T-helper 2 cell treated with Interferon-gamma antibody and Interleukin-4, amounts not matched to agents 5 μg/mL and 100 μg/mL, for 36 hours (primary cell): ENCODE data around the gene DRC7.

Source experiments
- DNase-seq: peaks from one replicate; pipeline ENCODE4 v3.0.0; 2021; ENCODE audit warnings: low spot score
- H3K27ac Mint-ChIP-seq: one replicate; pipeline ENCODE4 v1.8.0; 2021; ENCODE audit warnings: mild to moderate bottlenecking, mixed read lengths
- H3K27me3 Mint-ChIP-seq: one replicate; pipeline ENCODE4 v1.8.0; 2021; ENCODE audit warnings: low read depth, mixed read lengths
- H3K36me3 Mint-ChIP-seq: one replicate; pipeline ENCODE4 v1.8.0; 2021; ENCODE audit warnings: low read depth, mixed read lengths
- H3K4me1 Mint-ChIP-seq: one replicate; pipeline ENCODE4 v1.8.0; 2021; ENCODE audit warnings: low read depth, mixed read lengths
- H3K4me3 Mint-ChIP-seq: one replicate; pipeline ENCODE4 v1.8.0; 2022; ENCODE audit warnings: mild to moderate bottlenecking, moderate library complexity, mixed read lengths
- H3K9me3 Mint-ChIP-seq: one replicate; pipeline ENCODE4 v1.8.0; 2021; ENCODE audit warnings: mixed read lengths

The DRC7 gene

GRCh38 chr16:57694725-57695679 is at the start of gene DRC7:
Gene DRC7, plus strand, starts transcription at chr16:57694806. Its CDS starts 3,144 bp downstream, at chr16:57697950.
- H3K4me3 Mint-ChIP-seq = no peak within 1 kb of the TSS
- peaks cover 8% of the 10 kb centered on the region for H3K27me3 Mint-ChIP-seq
- H3K4me1 Mint-ChIP-seq = peaks cover 13% of the 10 kb centered on the region
- no peaks in the 10 kb centered on the region for H3K9me3 Mint-ChIP-seq
- H3K27ac Mint-ChIP-seq = peak within 1 kb of the TSS; percentile 47
- H3K36me3 Mint-ChIP-seq = no peaks in the 10 kb centered on the region
- DNase-seq = no peak

GRCh38 chr16:57645169-57645568 is 49.4 kb upstream of the DRC7 start:
- Mint-ChIP-seq H3K27me3 (peaks cover 7% of the 10 kb centered on the region), H3K9me3 (no peaks in the 10 kb centered on the region), H3K4me1 (peaks cover 24% of the 10 kb centered on the region), H3K27ac (no peak overlapping the region), H3K36me3 (no peaks in the 10 kb centered on the region), H3K4me3 (no peak overlapping the region)
- no peak for DNase-seq

- DNase-seq = no peak
- H3K4me3 Mint-ChIP-seq = no peak overlapping the region
- H3K4me1 Mint-ChIP-seq = peaks cover 24% of the 10 kb centered on the region
- H3K27ac Mint-ChIP-seq = peak overlapping the region; percentile 26
- H3K27me3 Mint-ChIP-seq = peaks cover under 1% of the 10 kb centered on the region
- no peaks in the 10 kb centered on the region for H3K36me3 Mint-ChIP-seq
- no peaks in the 10 kb centered on the region for H3K9me3 Mint-ChIP-seq
These were observed 48.8 kb upstream of the DRC7 start for GRCh38 chr16:57645691-57646387.

- H3K27ac Mint-ChIP-seq = no peak overlapping the region
- DNase-seq = no peak
- peaks cover 25% of the 10 kb centered on the region for H3K4me1 Mint-ChIP-seq
- no peaks in the 10 kb centered on the region for H3K36me3 Mint-ChIP-seq
- H3K27me3 Mint-ChIP-seq = no peaks in the 10 kb centered on the region
- H3K4me3 Mint-ChIP-seq = no peak overlapping the region
- no peaks in the 10 kb centered on the region for H3K9me3 Mint-ChIP-seq
These were observed 48.1 kb upstream of the DRC7 start for GRCh38 chr16:57646388-57647039.

GRCh38 chr16:57647136-57647875 is 47.3 kb upstream of the DRC7 start:
- H3K27ac Mint-ChIP-seq = peak overlapping the region; percentile 48
- no peaks in the 10 kb centered on the region for H3K27me3 Mint-ChIP-seq
- no peak overlapping the region for H3K4me3 Mint-ChIP-seq
- no peaks in the 10 kb centered on the region for H3K36me3 Mint-ChIP-seq
- H3K9me3 Mint-ChIP-seq = no peaks in the 10 kb centered on the region
- peaks cover 31% of the 10 kb centered on the region for H3K4me1 Mint-ChIP-seq
- no peak for DNase-seq

GRCh38 chr16:57648125-57648524 is 46.5 kb upstream of the DRC7 start:
- no peak for DNase-seq
- Mint-ChIP-seq H3K27ac (peak overlapping the region; percentile 48), H3K4me3 (no peak overlapping the region), H3K9me3 (no peaks in the 10 kb centered on the region), H3K36me3 (no peaks in the 10 kb centered on the region), H3K4me1 (peaks cover 31% of the 10 kb centered on the region), H3K27me3 (no peaks in the 10 kb centered on the region)

- Mint-ChIP-seq H3K36me3 (no peaks in the 10 kb centered on the region), H3K27ac (no peak overlapping the region), H3K9me3 (no peaks in the 10 kb centered on the region), H3K27me3 (no peaks in the 10 kb centered on the region), H3K4me3 (no peak overlapping the region), H3K4me1 (peaks cover 31% of the 10 kb centered on the region)
- peak; percentile 79 for DNase-seq
These were observed 45.8 kb upstream of the DRC7 start for GRCh38 chr16:57648581-57649442.

GRCh38 chr16:57649443-57649751 is 45.2 kb upstream of the DRC7 start:
- no peak for DNase-seq
- Mint-ChIP-seq H3K4me3 (no peak overlapping the region), H3K4me1 (peaks cover 31% of the 10 kb centered on the region), H3K27me3 (no peaks in the 10 kb centered on the region), H3K27ac (no peak overlapping the region), H3K36me3 (no peaks in the 10 kb centered on the region), H3K9me3 (no peaks in the 10 kb centered on the region)

- Mint-ChIP-seq H3K27ac (no peak overlapping the region), H3K4me3 (no peak overlapping the region), H3K36me3 (no peaks in the 10 kb centered on the region), H3K4me1 (peaks cover 31% of the 10 kb centered on the region), H3K27me3 (no peaks in the 10 kb centered on the region), H3K9me3 (no peaks in the 10 kb centered on the region)
- no peak for DNase-seq
These were observed 44.8 kb upstream of the DRC7 start for GRCh38 chr16:57649846-57650245.

GRCh38 chr16:57651344-57652333 is 43.0 kb upstream of the DRC7 start:
- peaks cover 29% of the 10 kb centered on the region for H3K4me1 Mint-ChIP-seq
- DNase-seq = no peak
- no peaks in the 10 kb centered on the region for H3K9me3 Mint-ChIP-seq
- H3K27me3 Mint-ChIP-seq = no peaks in the 10 kb centered on the region
- no peak overlapping the region for H3K4me3 Mint-ChIP-seq
- H3K27ac Mint-ChIP-seq = peak overlapping the region; percentile 36
- H3K36me3 Mint-ChIP-seq = no peaks in the 10 kb centered on the region

GRCh38 chr16:57652695-57653471 is 41.7 kb upstream of the DRC7 start:
- Mint-ChIP-seq H3K27ac (no peak overlapping the region), H3K27me3 (no peaks in the 10 kb centered on the region), H3K9me3 (no peaks in the 10 kb centered on the region), H3K4me3 (no peak overlapping the region), H3K36me3 (no peaks in the 10 kb centered on the region), H3K4me1 (peaks cover 21% of the 10 kb centered on the region)
- DNase-seq = no peak
